Measurements from ENCODE around the gene ZBTB11.
"Not testable (repeated sequence)": the region's sequence is repeated elsewhere in the genome, so short reads cannot be mapped to it uniquely, and the experiment has no call there.

The ZBTB11 gene, protein sequence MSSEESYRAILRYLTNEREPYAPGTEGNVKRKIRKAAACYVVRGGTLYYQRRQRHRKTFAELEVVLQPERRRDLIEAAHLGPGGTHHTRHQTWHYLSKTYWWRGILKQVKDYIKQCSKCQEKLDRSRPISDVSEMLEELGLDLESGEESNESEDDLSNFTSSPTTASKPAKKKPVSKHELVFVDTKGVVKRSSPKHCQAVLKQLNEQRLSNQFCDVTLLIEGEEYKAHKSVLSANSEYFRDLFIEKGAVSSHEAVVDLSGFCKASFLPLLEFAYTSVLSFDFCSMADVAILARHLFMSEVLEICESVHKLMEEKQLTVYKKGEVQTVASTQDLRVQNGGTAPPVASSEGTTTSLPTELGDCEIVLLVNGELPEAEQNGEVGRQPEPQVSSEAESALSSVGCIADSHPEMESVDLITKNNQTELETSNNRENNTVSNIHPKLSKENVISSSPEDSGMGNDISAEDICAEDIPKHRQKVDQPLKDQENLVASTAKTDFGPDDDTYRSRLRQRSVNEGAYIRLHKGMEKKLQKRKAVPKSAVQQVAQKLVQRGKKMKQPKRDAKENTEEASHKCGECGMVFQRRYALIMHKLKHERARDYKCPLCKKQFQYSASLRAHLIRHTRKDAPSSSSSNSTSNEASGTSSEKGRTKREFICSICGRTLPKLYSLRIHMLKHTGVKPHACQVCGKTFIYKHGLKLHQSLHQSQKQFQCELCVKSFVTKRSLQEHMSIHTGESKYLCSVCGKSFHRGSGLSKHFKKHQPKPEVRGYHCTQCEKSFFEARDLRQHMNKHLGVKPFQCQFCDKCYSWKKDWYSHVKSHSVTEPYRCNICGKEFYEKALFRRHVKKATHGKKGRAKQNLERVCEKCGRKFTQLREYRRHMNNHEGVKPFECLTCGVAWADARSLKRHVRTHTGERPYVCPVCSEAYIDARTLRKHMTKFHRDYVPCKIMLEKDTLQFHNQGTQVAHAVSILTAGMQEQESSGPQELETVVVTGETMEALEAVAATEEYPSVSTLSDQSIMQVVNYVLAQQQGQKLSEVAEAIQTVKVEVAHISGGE

DNA sequence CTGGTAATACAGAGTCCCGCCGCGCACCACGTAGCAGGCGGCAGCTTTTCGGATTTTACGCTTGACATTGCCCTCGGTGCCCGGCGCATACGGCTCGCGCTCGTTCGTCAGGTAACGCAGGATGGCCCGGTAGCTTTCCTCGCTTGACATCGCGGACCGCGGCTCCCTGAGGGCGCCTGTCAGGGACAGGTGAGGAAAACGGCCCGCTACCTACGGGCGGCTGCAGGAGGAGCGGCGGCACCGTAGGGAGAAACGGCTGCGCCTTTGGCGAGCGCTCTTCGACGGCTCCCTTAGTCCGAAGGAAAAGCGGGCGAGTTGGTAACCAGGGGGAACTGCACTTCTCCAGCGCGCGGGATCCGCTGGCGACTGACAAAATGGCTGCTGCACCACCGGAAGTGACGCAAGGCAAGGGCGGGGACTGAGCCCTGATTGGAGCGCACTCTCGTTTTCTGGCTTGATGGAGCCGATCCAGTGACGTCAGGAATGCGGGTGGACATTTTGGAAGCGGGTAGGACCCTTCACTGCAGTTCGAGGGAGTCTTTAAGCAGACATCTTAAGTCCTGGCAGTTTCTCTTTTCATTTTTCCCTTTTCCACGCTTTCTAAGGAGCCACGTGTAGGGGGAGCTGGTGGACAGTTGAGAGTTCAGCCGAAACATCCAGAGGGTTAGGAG, at the start of gene ZBTB11:
Gene ZBTB11, minus strand, starts transcription at position 368 of the 671 bp plus-strand sequence. Its CDS starts 218 bp downstream, at position 150.
- peak; percentile 99 for DNase-seq (ENCODE audit: low read depth)

DNA sequence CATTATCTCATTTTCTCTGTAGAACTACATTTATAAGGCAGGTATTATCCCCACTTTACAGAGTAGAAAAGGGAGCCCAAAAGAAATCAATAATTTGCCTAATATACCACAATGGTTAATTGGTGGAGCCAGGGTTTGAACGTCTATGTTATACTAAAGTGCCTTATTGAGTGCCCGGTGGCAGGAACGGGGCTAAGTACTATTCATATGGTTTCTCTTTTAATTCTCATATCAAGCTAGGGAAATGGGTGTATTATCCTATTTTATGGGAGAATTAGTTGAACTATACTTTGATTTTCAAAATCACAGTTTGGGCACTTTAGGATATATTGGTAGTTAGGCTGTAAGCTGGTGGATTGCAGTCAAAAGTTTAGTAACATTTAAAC, 49.0 kb upstream of the ZBTB11 start:
- no peak for DNase-seq (ENCODE audit: low read depth)

DNA sequence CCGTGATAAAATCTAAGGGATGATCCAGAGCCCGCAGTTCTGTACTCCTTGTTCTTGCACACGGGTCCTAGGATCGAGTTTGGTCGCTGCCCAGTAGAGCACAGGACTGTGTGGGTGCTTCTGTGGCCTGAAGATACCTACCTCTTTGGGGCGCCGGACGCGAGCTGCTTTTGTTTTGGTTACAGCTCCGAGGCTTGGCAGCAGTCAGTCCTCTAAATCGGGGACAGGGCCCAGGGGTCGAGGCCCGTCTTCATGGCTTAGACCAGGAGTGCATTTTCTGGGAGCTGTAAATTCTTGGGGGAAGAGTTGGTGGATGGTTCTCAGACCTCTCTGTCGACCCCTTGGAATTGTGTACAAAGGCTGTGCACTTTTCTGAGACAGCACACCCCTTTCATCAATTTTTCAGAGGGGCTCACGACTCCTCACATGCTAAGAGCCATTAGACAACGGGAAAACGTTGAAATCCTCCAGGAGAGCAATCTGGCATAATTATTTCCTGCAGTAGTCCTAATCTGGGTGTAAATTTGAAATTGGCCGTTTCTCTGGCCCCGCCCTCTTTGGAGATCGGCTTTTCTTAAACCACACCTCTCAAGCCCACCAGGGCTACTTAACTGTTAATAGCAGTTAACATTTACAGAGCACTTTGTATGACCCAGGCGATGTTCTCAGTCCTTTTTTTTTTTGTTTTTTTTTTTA, 48.4 kb upstream of the ZBTB11 start:
- peak; percentile 5 for DNase-seq (ENCODE audit: low read depth)

DNA sequence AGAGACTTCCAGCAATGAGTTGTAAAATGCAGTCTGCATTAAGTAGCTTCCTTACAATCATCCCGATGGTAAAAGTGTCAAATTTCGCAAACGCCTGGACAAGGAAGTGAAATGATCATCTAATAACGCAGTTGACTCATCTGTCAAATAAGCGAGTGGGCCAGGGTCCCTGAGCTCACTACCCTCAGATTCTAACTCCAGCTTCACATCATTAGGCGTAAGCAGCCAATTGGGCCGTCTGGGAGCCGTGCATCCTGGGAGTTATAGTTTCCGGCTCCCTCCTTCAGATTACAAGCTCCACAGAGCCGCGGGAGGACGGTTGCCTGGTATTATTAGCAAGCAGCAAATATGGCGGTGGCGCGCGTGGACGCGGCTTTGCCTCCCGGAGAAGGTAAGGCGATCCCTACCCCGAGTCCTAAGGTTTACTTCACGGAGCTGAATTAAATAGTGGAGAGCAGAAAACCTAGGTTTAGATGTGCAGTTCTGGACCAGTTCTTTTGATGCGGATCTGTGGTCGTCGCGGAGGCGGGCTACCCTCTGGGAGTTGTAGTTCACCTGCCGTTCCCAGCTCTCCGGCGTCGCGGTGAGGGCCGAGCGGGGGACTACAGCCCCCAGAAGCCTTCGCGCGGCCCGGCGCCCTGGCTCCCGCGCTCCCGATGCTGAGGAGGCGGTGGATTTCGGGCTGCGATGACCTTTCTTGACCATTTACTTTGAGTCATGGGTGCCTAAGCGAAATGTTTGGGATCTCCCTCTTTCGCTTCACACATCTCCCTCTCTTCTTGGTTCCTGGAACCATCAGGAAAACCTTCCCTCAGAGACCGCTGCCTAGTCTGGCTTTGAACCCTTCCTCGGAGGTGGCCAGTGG, 47.6 kb upstream of the ZBTB11 start, which contains the start of gene CEP97:
Gene CEP97, plus strand, starts transcription at position 286 of the 865 bp plus-strand sequence. Its CDS starts 63 bp downstream, at position 349.
- peak; percentile 77 for DNase-seq (ENCODE audit: low read depth)

DNA sequence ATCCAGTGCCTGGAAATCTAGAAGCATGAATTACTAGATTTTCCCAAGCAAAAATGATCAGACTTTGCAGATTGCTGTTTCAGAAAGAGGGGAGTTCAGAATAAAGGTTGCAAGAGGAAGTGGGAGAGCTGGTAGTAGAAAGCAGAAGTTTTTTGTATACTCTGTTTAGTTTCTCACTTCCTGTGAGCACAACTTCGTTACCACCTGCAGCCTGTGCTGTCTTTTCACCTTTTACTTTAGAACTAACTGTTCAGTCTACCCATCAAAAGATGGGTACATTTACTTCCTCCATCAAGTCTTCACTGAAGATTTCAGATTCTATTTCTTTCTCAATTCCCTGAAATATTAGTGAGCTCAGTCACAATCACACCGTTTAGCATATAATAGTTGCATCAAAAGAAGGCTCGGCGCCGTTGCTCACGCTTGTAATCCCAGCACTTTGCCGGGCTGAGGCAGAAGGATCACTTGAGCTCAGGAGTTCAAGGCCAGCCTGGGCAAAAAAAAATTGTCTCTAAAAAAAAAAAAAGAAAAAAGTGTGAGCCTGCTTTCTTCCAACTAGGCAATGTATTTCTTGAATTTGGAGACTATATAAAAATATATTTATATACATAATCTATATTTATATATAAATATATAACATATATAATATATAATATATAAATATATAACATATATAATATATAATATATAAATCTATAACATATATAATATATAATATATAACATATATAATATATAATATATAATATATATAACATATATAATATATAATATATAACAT, 45.7 kb upstream of the ZBTB11 start:
- no peak for DNase-seq (ENCODE audit: low read depth)

DNA sequence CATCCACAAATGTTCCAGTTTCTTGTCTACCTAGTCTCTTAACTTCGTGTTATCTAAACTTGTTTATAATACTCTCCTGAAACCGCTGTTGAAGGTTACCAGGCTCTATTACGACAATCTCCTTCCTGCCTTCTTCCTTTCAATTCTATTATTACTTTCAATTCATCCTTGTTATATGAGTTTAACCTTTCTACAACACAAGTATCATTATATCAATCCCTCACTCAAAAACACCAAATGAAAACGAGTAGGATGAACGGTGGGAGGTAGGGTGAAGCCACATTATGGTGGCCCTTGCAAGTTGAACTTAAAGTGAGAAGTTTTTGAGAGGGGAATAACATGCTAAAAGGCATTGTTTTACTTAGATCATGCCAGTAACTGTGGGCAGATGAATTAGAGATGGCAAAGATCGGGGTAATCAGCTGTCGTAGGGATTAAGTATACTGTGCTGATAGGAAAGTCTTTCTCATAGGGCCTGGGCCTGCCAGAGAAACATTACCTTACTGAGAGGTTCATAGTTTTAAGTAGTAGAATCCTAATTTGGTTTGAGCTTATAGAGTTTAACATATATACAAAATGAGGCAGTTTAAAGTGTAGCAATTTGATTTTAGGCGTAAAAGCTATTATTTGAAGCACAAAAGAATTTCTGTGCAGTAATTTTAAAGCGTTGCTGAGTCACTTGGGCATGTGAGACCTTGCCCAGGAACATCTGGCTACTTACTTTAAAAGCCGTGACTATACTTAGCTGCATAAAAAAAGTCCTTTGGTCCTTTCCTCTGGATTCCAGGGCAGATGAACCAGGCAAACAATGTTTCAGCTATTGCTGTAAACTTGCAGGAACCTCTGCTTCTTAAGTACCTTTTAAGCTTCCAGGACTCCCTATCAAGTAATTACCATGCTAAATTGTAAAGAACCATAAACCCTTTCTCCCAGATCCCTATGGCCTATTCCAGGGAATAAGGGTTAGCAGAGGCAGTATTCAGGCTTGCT, 44.2 kb upstream of the ZBTB11 start:
- no peak for DNase-seq (ENCODE audit: low read depth)

DNA sequence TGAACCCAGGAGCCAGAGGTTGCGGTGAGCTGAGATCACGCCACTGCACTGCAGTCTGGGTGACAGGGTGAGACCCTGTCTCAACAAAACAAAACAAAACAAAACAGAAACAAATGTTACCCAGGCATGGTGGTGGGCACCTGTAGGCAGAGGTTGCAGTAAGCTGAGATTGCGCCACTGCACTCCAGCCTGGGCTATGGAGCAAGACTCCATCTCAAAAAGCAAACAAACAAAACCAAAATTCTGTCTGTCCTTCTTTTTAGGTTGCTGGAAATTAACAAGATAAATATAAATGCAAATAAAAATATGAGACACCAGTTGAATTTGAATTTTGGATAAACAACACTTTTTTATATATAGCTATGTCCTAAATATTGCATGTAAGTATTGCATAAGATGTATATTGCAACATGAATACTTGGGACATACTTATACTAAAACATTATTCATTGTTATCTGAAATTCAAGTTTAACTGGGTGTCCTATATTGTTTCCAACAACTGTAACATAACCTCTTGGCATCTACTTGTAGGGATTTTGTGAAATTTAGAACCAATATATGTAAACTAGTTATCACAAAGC, 42.8 kb upstream of the ZBTB11 start:
- no peak for DNase-seq (ENCODE audit: low read depth)

DNA sequence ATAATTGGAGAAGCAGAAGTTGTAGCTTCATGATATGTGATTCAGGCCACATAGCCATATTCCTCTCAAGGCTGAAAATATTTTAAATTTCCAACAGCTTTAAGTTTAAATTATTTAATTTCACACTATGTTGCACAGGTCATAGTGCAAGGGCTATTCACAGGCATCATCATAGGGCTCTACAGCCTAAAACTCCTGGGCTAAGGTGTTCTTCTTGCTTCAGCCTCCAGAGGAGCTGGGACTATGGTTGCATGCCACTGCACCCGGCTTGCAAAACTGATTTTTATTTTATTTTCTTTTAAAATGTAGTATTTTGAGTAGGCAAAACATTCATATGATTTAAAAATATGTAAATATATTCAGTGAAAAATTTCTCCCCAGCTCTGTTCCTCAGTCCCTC, 41.5 kb upstream of the ZBTB11 start:
- DNase-seq (ENCODE audit: low read depth), result no peak

DNA sequence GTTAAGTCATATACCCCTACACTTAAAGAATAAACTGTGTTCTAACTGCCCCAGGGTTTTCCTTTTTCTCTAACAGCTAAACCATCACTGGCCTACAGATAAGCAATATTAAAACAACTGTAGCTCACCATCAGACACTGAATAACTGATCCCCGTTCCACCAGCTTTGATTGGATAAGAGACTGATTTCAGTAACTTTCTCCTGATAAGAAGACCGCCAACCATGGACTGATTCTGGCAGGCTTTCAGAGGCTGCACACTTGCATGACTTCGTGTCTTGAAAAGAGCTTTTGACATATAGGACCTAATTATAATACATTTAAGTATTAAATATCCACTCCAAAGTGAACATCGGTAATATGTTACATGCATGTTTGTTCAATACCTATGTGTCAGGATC, 32.2 kb upstream of the ZBTB11 start:
- DNase-seq (ENCODE audit: low read depth), result no peak

DNA sequence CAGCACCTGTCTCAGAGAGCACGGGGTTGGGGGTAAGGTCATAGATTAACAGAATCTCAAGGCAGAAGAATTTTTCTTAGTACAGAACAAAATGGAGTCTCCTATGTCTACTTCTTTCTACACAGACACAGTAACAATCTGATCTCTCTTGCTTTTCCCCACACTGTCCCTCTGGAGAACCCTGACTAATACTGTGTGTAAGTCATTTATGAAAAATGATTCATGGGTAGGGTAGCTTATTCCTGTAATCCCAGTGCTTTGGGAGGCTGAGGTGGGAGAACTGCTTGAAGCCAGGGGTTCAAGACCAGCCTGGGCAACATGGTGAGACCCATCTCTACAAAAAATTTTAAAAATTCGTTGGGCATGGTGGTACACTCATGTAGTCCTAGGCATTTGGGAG, 27.7 kb upstream of the ZBTB11 start:
- not testable (repeated sequence) for DNase-seq (ENCODE audit: low read depth)

DNA sequence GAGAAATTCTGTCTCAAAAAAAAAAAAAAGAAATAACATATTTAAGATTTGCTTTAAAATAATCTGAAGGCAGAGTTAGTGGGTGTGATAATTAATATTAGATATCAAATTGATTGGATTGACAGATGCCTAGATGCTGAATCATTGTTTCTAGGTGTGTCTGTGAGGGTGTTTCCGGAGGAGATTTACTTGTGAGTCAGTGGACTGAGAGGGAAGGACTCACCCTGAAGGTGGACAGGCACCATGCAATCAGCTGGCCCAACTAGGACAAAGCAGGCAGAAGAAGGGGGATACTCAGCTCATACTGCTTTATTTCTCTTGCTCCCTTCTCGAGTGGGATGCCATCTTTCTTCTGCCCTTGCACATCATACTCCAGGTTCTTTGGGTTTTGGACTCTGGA, 26.2 kb upstream of the ZBTB11 start:
- no peak for DNase-seq (ENCODE audit: low read depth)

DNA sequence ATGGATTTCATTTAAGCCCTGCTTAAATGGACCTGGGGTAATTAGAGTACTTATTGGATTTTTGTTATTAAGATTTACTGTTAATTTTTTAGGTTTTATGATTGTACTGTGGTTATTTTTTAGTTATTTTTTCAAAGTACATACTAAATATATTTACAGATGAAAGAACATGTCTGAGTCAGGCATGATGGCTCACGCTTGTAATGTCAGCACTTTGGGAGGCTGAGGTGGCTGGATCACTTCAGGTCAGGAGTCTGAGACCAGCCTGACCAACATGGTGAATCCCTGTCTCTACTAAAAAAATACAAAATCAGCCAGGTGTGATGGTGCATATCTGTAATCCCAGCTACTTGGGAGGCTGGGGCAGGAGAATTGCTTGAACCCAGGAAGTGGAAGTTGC, 25.8 kb upstream of the ZBTB11 start:
- no peak for DNase-seq (ENCODE audit: low read depth)

DNA sequence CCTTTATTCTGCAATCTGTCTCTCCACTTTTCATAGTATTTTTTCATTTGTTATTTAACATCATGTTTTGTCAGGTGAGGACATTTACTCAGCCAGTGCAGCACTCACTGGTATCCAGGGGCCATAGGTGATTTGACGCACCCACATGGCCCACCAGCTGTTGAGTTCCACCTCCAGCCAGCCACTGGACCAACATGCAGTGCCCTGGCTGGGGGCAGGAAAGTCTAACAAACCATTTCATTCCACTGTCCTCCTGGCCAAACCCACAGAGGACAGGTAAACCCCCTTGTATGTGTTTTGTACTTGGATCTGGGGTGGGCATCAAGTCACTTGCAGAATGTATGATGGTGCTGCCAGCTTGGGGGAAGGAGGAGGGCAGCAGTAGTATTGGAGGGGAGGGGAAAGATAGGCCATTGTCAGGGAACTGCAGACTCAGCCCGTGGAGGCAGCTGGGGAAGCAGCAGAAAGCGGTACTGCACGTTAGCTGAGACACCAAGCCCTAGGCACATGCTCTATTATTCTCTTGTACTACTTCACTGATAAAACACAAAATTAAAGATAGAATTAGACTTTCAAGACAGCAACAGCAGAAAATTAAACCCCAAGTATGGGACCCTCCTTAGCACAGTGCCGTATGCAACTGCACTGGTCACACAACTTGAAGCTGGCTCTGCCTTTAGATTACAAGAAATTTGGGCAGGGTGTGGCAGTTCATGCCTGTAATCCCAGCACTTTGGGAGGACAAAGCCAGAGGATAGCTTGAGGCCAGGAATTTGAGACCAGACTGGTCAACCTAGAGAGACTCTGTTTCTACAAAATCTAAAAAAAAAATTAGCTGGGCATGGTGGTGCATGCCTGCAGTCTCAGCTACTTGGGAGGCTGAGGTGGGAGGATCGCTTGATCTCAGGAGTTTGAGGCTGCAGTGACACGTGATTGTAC, 25.0 kb upstream of the ZBTB11 start:
- DNase-seq (ENCODE audit: low read depth), result no peak

DNA sequence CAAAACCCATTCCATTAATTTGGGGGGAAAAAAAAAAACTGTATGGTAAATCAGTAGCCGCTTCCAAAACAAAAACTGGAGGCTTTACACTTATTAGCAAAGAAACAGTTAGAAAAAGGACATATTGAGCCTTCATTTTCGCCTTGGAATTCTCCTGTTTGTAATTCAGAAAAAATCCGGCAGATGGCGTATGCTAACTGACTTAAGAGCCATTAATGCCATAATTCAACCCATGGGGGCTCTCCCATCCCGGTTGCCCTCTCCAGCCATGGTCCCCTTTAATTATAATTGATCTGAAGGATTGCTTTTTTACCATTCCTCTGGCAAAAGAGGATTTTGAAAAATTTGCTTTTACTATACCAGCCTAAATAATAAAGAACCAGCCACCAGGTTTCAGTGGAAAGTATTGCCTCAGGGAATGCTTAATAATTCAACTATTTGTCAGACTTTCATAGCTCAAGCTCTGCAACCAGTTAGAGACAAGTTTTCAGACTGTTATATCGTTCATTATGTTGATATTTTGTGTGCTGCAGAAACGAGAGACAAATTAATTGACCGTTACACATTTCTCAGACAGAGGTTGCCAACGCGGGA, 18.9 kb upstream of the ZBTB11 start:
- DNase-seq (ENCODE audit: low read depth), result no peak

DNA sequence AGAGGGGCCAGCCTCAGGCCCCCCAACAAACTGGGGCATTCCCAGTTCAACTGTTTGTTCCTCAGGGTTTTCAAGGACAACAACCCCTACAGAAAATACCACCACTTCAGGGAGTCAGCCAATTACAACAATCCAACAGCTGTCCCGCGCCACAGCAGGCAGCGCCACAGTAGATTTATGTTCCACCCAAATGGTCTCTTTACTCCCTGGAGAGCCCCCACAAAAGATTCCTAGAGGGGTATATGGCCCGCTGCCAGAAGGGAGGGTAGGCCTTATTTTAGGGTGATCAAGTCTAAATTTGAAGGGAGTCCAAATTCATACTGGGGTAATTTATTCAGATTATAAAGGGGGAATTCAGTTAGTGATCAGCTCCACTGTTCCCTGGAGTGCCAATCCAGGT, 17.9 kb upstream of the ZBTB11 start:
- DNase-seq (ENCODE audit: low read depth), result not testable (repeated sequence)

DNA sequence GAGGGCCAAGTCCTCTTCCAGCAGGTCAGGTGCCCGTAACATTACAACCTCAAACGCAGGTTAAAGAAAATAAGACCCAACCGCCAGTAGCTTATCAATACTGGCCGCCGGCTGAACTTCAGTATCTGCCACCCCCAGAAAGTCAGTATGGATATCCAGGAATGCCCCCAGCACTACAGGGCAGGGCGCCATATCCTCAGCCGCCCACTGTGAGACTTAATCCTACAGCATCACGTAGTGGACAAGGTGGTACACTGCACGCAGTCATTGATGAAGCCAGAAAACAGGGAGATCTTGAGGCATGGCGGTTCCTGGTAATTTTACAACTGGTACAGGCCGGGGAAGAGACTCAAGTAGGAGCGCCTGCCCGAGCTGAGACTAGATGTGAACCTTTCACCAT, 16.6 kb upstream of the ZBTB11 start:
- not testable (repeated sequence) for DNase-seq (ENCODE audit: low read depth)
